H9 (cell line): ENCODE measurements around the gene WBP1L. TPM values are rescaled to one million over a fixed set of nuclear protein-coding genes. Genes with fewer than 3 reads are reported as not detected.

Experiments used
- DNase-seq: peaks from one replicate; pipeline ENCODE4 v3.0.0-alpha.2; 2017
- H2AFZ ChIP-seq: one replicate; pipeline ENCODE4 v1.6.1; 2013; ENCODE audit warnings: mild to moderate bottlenecking, low read length, control low read depth, moderate library complexity
- H2AK5ac ChIP-seq: 2 replicates; pipeline ENCODE4 v1.6.1; 2013; ENCODE audit warnings: low read length, control low read depth, mixed read lengths; ENCODE audit not compliant: insufficient read length
- H2BK120ac ChIP-seq: one replicate; pipeline ENCODE4 v1.6.1; 2013; ENCODE audit warnings: low read depth, mild to moderate bottlenecking, low read length, control low read depth, inconsistent platforms; ENCODE audit not compliant: poor library complexity, severe bottlenecking
- H2BK12ac ChIP-seq: 2 replicates; pipeline ENCODE4 v1.6.1; 2013; ENCODE audit warnings: low read length, control low read depth, mixed read lengths, low read depth; ENCODE audit not compliant: insufficient read length
- H2BK15ac ChIP-seq: 2 replicates; pipeline ENCODE4 v1.6.1; 2013; ENCODE audit warnings: low read depth, low read length, control low read depth
- H2BK20ac ChIP-seq: one replicate; pipeline ENCODE4 v1.6.1; 2013; ENCODE audit warnings: low read depth, mild to moderate bottlenecking, low read length, control low read depth, inconsistent platforms; ENCODE audit not compliant: poor library complexity, severe bottlenecking
- H2BK5ac ChIP-seq: 2 replicates; pipeline ENCODE4 v1.6.1; 2013; ENCODE audit warnings: low read length, control low read depth, mixed read lengths; ENCODE audit not compliant: insufficient read length
- H3K14ac ChIP-seq: 2 replicates; pipeline ENCODE4 v1.6.1; 2013; ENCODE audit warnings: low read length, control low read depth; ENCODE audit not compliant: insufficient read depth
- H3K18ac ChIP-seq: 2 replicates; pipeline ENCODE4 v1.6.1; 2013; ENCODE audit warnings: low read depth, mild to moderate bottlenecking, mixed read lengths, low read length, control low read depth; ENCODE audit not compliant: insufficient read length
- H3K23ac ChIP-seq: 2 replicates; pipeline ENCODE4 v1.6.1; 2013; ENCODE audit warnings: low read length, control low read depth, mixed read lengths, low read depth; ENCODE audit not compliant: insufficient read length
- H3K23me2 ChIP-seq: 2 replicates; pipeline ENCODE4 v1.6.1; 2013; ENCODE audit warnings: low read depth, mild to moderate bottlenecking, mixed read lengths, low read length, control low read depth; ENCODE audit not compliant: insufficient read length, poor library complexity, severe bottlenecking
- H3K27ac ChIP-seq: 2 replicates; pipeline ENCODE4 v1.5.1; 2013; ENCODE audit warnings: low read length, control low read depth, mixed read lengths, low read depth; ENCODE audit not compliant: insufficient read length
- H3K27me3 ChIP-seq: 2 replicates; pipeline ENCODE4 v1.6.1; 2013; ENCODE audit warnings: low read length, control low read depth, inconsistent platforms; ENCODE audit not compliant: insufficient read depth
- H3K4ac ChIP-seq: 2 replicates; pipeline ENCODE4 v1.6.1; 2013; ENCODE audit warnings: low read depth, mild to moderate bottlenecking, control low read depth, inconsistent platforms, low read length, moderate library complexity
- H3K4me1 ChIP-seq: 2 replicates; pipeline ENCODE4 v1.6.1; 2013; ENCODE audit warnings: low read length, control low read depth, inconsistent platforms; ENCODE audit not compliant: insufficient read depth
- H3K4me2 ChIP-seq: 2 replicates; pipeline ENCODE4 v1.6.1; 2013; ENCODE audit warnings: low read length, control low read depth, mixed read lengths; ENCODE audit not compliant: insufficient read length, insufficient read depth
- H3K56ac ChIP-seq: 2 replicates; pipeline ENCODE4 v1.6.1; 2013; ENCODE audit warnings: low read depth, mild to moderate bottlenecking, mixed read lengths, low read length, control low read depth; ENCODE audit not compliant: insufficient read length
- H3K79me1 ChIP-seq: 2 replicates; pipeline ENCODE4 v1.6.1; 2013; ENCODE audit warnings: low read depth, mild to moderate bottlenecking, moderate library complexity, low read length, control low read depth, inconsistent platforms; ENCODE audit not compliant: insufficient read depth, poor library complexity, severe bottlenecking
- H3K79me2 ChIP-seq: 2 replicates; pipeline ENCODE4 v1.6.1; 2013; ENCODE audit warnings: low read length, control low read depth, inconsistent platforms; ENCODE audit not compliant: insufficient read depth
- H3K9ac ChIP-seq: 2 replicates; pipeline ENCODE4 v1.6.1; 2013; ENCODE audit warnings: low read length, control low read depth, mixed read lengths; ENCODE audit not compliant: insufficient read length; ENCODE audit errors: extremely low read depth
- H3K9me3 ChIP-seq: one replicate; pipeline ENCODE4 v1.6.1; 2013; ENCODE audit warnings: low read depth, low read length, inconsistent platforms; ENCODE audit not compliant: control insufficient read depth
- H3T11ph ChIP-seq: one replicate; pipeline ENCODE4 v1.6.1; 2013; ENCODE audit warnings: mild to moderate bottlenecking, low read length, control low read depth, inconsistent platforms
- H4K20me1 ChIP-seq: one replicate; pipeline ENCODE4 v1.6.1; 2013; ENCODE audit not compliant: control insufficient read depth, insufficient read length, insufficient read depth
- H4K5ac ChIP-seq: 2 replicates; pipeline ENCODE4 v1.6.1; 2013; ENCODE audit warnings: low read depth, mild to moderate bottlenecking, mixed read lengths, low read length, control low read depth; ENCODE audit not compliant: insufficient read length
- H4K8ac ChIP-seq: replicated peaks from 2 replicates; pipeline ENCODE4 v1.6.1; 2013; ENCODE audit warnings: low read length, control low read depth, mixed read lengths, low read depth; ENCODE audit not compliant: insufficient read length
- H4K91ac ChIP-seq: 2 replicates; pipeline ENCODE4 v1.6.1; 2013; ENCODE audit warnings: low read depth, mild to moderate bottlenecking, moderate library complexity, mixed read lengths, low read length, control low read depth; ENCODE audit not compliant: insufficient read length
- H3K27ac Mint-ChIP-seq, 3 experiments: 2 replicates in 2 of 3; 3 replicates in 1 of 3; pipeline ENCODE4 v1.8.0; 2020 to 2021; ENCODE audit warnings: mixed read lengths in 3 of 3, mild to moderate bottlenecking in 1 of 3, moderate library complexity in 1 of 3
- H3K27me3 Mint-ChIP-seq: 2 replicates; pipeline ENCODE4 v1.8.0; 2021; ENCODE audit warnings: low read depth, mild to moderate bottlenecking, moderate library complexity, mixed read lengths
- H3K36me3 Mint-ChIP-seq, 3 experiments: 2 replicates in 2 of 3; 3 replicates in 1 of 3; pipeline ENCODE4 v1.8.0; 2020 to 2021; ENCODE audit warnings: low read depth in 3 of 3, mixed read lengths in 3 of 3; ENCODE audit not compliant: insufficient read depth in 1 of 3
- H3K4me1 Mint-ChIP-seq, 2 experiments: 2 replicates each; pipeline ENCODE4 v1.8.0; 2020; ENCODE audit warnings: mixed read lengths in 2 of 2
- H3K4me3 Mint-ChIP-seq, 2 experiments: 2 replicates in 1 of 2; 3 replicates in 1 of 2; pipeline ENCODE4 v1.8.0; 2020 to 2021; ENCODE audit warnings: mild to moderate bottlenecking in 2 of 2, mixed read lengths in 2 of 2, moderate library complexity in 1 of 2
- H3K9me3 Mint-ChIP-seq, 2 experiments: 2 replicates in 1 of 2; 3 replicates in 1 of 2; pipeline ENCODE4 v1.8.0; 2020; ENCODE audit warnings: mild to moderate bottlenecking in 2 of 2, mixed read lengths in 2 of 2, moderate library complexity in 1 of 2
- CTCF ChIP-seq: fragments of 200-600 bp; sonication (generic); conservative IDR thresholded peaks from 3 replicates; pipeline ENCODE4 v1.8.0; 2021; ENCODE audit warnings: antibody characterized with exemption, mild to moderate bottlenecking
- WGBS: extraction: QIAGEN DNeasy Blood & Tissue Kit; methylation state at CpG from one replicate; pipeline ENCODE4 v1.1.7; 2013; ENCODE audit warnings: missing lambda C conversion rate, low lambda C conversion rate, mixed read lengths; ENCODE audit not compliant: insufficient read length; ENCODE audit errors: extremely low coverage; 5-methylcytosine and 5-hydroxymethylcytosine counted together
- total RNA-seq: library from RNA; stranded (reverse); gene quantifications from 2 replicates; pipeline ENCODE4 v1.2.1, GENCODE V29; 2021

The WBP1L gene
- total RNA-seq, 1 experiment from 2014 or later = 23.8 TPM

DNA sequence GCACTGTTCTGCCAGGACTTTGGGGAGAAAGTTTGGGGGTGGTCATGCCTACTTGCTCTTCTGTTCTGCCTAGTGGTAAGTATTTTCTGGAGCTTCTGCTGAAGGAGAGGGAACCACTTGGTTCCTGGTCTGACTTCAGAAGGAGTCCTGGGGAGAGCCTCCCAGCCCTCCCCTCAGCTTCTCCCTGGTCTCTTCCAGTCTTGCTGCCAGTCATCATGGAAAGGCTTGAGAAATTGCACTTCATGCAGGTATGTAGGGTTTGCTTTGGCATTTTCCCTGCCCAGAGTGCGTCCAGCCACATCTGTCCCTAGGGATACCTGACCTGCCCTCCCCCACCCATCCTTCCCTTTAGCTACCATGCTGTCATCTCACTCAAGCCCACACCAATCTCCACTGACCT is 11.1 kb upstream of the WBP1L start:
- H3K4me1 Mint-ChIP-seq = peaks cover 9 to 17% of the 10 kb centered on the region in 2 experiments
- H3K79me1 ChIP-seq = no peaks in the 10 kb centered on the region
- H3K27me3 ChIP-seq = no peaks in the 10 kb centered on the region
- H3K4me1 ChIP-seq = 0 out of 2 replicates have a peak, but pooled peaks cover 3% of the 10 kb centered on the region
- H2AFZ ChIP-seq = no peak overlapping the region
- H4K91ac ChIP-seq = no peak overlapping the region
- no peak overlapping the region for H3K4ac ChIP-seq
- H4K8ac ChIP-seq = no peak overlapping the region
- no peak overlapping the region for H3K18ac ChIP-seq
- H3K4me2 ChIP-seq = no peak overlapping the region
- peaks cover 39 to 76% (median 65%) of the 10 kb centered on the region in 3 experiments; a peak in 6 of 7 replicates for H3K36me3 Mint-ChIP-seq
- no peaks in the 10 kb centered on the region for H3K27me3 Mint-ChIP-seq
- no peak overlapping the region for H3K14ac ChIP-seq
- no peak for TF ChIP-seq CTCF
- no peak overlapping the region for H3K9ac ChIP-seq
- H2BK5ac ChIP-seq = no peak overlapping the region
- H3K23ac ChIP-seq = no peak overlapping the region
- H3K27ac Mint-ChIP-seq = no peak overlapping the region
- no peak overlapping the region for H2BK120ac ChIP-seq
- no peaks in the 10 kb centered on the region for H3K9me3 Mint-ChIP-seq
- H3T11ph ChIP-seq = no peak overlapping the region
- H3K79me2 ChIP-seq = no peaks in the 10 kb centered on the region
- no peak overlapping the region for H2BK15ac ChIP-seq
- DNase-seq = no peak
- H3K23me2 ChIP-seq = no peaks in the 10 kb centered on the region
- no peak overlapping the region for H4K5ac ChIP-seq
- no peak overlapping the region for H3K4me3 Mint-ChIP-seq
- H2BK20ac ChIP-seq = no peak overlapping the region
- whole genome bisulfite sequencing = no CpG with 5 or more reads among the region's 1 CpG
- H2AK5ac ChIP-seq = no peak overlapping the region
- H3K27ac ChIP-seq = no peak overlapping the region
- H3K9me3 ChIP-seq = no peaks in the 10 kb centered on the region
- no peaks in the 10 kb centered on the region for H4K20me1 ChIP-seq
- no peak overlapping the region for H2BK12ac ChIP-seq
- no peak overlapping the region for H3K56ac ChIP-seq
